ENCODE measurements around the gene CCDC196.
"Not testable (repeated sequence)": the region's sequence is repeated elsewhere in the genome, so short reads cannot be mapped to it uniquely, and the experiment has no call there.

CCDC196 gene

DNA sequence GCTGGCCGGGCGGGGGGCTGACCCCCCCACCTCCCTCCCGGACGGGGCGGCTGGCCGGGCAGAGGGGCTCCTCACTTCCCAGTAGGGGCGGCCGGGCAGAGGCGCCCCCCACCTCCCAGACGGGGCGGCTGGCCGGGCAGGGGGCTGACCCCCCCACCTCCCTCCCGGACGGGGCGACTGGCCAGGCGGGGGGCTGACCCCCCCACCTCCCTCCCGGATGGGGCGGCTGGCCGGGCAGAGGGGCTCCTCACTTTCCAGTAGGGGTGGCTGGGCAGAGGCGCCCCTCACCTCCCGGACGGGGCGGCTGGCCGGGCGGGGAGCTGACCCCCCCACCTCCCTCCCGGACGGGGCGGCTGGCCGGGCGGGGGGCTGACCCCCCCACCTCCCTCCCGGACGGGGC lies 59.0 kb downstream of the CCDC196 start:
- DNase-seq (ENCODE audit: extremely low spot score, insufficient read length, low read depth); FAIRE-seq: not testable (repeated sequence)

DNA sequence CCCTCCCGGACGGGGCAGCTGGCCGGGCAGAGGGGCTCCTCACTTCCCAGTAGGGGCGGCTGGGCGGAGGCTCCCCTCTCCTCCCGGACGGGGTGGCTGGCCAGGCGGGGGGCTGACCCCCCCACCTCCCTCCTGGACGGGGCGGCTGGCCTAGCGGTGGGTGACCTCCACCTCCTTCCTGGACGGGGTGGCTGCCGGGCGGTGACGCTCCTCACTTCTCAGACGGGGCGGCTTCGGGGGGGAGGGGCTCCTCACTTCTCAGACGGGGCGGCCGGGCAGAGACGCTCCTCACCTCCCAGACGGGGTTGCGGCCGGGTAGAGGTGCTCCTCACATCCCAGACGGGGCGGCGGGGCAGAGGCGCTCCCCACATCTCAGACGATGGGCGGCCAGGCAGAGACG lies 59.6 kb downstream of the CCDC196 start:
- DNase-seq (ENCODE audit: extremely low spot score, insufficient read length, low read depth); FAIRE-seq: not testable (repeated sequence)
